ENCODE data around the gene PLSCR1.
"Not testable (repeated sequence)": the region's sequence is repeated elsewhere in the genome, so short reads cannot be mapped to it uniquely, and the experiment has no call there.

PLSCR1 gene

DNA sequence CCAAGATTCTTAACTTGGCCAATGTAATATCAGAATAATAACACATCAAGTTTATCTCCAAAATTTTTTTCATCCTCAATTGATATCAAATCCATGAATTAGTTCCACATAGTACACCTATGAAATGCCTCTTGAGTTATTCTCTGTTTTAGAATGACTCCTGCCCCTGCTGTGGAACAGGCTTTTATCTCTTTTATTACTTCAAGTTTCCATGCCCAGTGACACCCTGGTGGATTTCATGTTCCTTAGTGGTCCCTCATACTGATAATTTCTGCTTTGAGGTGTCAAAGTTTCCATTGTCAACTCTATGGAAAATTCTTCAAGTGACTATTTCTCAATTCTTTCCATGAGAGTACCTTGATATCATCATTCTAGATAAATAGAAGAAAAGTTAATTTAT lies 24.6 kb downstream of the PLSCR1 start:
- in situ Hi-C loops (cut with MboI; ENCODE audit: low sequenced_read_pairs): no loop called here

DNA sequence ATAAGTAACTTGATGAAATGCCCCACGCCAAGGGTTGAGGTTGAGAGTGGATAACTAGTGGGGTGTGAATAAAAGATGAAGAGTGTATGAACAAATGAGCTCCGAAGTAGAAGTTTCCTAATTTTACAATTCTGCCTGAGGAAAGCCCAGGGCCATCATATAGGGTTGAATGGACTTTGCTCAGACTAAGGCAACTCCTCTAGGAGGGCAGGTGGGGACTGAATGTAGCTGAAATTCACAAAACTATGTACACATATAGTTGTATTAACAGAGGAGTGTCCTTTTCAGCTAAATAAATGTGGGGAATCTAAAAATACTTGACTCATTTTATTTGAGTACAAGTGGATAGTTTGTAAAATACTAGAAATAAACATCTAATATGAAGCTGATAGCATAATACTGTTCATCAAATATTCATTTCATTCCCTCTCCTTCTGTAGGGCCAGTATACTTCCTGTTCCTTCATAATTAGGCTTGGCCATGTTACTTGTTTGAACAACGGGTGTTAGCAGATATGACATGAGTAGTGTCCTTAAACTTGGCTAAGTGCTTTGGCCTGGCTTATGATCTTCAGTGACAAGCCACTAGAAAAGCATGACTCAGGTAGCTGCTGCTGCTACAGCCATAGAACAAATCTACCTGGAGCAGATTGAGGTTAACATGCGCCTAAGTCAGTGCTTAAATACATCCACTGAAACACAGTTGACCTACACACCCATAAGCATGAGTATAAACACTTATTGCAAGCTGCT lies 26.5 kb downstream of the PLSCR1 start:
- in situ Hi-C loops (cut with MboI; ENCODE audit: low sequenced_read_pairs): no loop called here

DNA sequence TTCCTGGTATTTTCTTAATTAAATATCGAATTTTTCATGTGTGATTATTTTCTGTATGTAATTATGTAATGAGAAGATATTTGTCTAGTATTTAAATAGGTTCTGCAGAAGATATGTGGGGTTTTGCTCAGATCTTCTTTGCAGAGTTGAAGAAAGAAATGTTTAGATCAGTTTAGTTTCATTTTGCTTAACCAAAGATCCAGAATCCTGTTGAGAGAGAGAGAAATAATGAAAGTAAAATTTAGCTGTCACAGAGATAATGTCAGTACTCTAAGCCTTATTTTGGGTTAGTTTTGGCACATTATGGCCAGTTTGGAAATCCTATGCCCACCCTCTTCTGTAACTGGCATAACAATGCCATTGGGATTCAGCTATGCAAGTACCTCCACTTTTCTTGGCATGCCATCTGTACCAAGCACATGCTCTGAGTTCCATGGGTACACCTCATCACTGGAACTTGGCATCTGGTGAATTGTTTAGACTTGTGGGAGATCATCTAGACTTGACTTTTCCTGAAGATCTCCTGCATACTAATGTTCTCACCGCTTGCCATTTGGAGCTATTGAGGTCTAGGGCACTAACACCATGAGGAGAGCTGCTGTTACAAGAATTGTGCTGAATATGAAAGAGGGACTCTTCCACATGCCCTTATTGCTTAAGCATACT lies 30.9 kb downstream of the PLSCR1 start:
- in situ Hi-C loops (cut with MboI; ENCODE audit: low sequenced_read_pairs): no loop called here

DNA sequence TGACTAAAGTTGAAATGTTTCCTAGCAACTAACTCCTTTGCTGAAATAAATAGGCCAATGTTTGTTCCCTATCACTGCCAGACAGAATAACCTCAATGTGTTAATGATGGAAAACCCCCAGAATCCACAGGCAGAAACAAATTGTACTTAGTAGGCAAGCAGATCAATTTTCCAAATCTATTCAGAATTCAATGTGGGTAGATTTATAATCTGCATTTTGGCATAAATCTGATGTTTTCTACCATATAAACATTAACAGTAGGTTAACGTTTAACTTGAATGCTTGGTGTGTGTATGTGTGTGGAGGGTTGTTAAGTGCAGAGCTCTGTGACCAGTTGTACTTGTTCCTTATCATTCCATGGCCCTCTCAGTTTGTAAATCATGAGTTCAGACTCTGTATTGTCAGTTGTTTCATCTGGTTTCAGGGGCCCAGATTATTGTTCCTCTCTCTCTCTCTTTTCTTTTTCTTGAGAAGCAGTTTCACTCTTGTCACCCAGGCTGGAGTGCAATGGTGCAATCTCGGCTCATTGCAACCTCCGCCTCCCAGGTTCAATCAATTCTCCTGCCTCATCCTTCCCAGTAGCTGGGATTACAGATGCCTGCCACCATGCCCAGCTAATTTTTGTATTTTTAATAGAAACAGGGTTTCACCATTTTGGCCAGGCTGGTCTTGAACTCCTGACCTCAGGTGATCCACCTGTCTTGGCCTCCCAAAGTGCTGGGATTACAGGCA lies 32.8 kb downstream of the PLSCR1 start:
- in situ Hi-C loops (cut with MboI; ENCODE audit: low sequenced_read_pairs): no loop called here

DNA sequence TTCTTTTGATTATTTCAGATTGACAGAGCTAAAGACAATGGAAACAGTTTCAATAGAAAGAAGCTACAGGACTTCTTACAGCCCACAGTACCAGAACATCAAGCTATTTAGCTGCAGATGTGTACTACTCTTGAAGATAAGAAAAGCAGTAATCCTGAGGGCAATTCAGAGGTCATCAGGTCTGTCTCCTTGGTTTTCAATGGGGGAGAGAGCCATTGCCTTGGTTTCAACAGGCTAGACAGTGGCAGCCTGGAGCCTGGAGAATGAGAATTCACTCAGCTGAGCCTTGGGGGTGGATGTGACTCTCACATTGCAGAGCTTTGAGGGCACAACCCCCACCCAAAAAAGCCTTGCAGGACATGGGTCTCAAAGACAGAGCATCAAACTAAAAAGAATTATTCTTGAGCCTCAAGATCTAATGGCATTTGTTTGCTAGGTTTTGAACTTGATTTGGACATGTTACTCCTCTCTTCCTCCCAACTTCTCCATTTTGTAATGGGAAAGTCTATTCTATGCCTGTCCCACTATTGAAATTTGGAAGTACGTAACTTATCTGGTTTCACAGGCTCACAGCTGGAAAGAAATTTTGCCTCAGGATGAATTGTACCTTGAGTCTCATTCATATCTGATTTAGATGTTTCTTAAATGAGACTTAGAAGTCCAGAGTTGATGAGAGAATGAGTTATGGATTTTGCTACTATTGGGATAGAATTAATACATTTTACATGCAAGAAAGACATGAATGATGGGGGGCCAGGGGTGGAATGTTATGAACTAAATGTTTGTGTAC lies 36.9 kb downstream of the PLSCR1 start:
- in situ Hi-C loops (cut with MboI; ENCODE audit: low sequenced_read_pairs): no loop called here

DNA sequence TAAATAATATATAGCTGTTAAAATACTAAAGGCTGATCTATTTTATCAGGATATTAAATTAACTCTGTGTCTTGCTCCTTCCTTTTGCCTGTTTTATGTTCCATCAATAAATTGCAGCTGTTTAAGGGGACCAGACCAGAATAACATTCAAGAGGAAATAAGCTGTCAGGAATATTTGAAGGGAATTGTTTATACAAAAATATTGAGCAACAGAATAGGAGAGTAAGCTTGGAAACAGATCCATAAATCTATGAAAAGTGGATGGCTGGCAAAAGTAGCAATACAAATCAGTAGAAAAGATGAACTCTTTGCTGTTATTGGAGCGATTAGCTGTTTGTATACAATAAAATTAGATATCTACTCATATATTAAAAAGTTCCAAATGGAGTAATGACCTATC lies 38.9 kb downstream of the PLSCR1 start:
- in situ Hi-C loops (cut with MboI; ENCODE audit: low sequenced_read_pairs): no loop called here

DNA sequence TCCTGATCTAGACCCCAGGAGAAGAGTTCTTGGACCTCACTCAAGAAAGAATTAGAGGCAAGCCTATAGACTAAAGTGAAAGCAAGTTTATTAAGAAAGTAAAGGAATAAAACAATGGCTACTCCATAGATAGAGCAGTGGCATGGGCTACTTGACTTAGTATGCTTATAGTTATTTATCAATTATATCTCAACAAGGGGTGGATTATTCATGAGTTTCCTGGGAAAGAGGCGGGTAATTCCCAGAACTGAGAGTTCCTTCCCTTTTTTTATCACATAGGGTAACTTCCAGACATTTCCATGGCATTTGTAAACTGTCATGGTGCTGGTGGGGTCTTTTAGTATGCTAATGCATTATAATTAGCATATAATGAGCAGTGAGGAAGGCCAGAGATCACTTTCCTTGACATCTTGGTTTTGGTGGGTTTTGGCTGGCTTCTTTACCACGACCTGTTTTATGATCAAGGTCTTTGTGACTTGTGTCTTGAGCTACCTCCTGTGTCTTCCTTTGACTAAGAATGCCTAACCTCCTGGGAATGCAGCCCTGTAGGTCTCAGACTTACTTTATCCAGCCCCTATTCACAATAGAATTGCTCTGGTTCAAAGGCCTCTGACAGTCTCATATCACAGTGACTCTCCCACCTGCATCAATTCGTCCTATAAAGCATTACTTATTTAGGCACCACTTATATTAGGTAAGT lies 39.8 kb downstream of the PLSCR1 start:
- in situ Hi-C loops (cut with MboI; ENCODE audit: low sequenced_read_pairs): no loop called here

DNA sequence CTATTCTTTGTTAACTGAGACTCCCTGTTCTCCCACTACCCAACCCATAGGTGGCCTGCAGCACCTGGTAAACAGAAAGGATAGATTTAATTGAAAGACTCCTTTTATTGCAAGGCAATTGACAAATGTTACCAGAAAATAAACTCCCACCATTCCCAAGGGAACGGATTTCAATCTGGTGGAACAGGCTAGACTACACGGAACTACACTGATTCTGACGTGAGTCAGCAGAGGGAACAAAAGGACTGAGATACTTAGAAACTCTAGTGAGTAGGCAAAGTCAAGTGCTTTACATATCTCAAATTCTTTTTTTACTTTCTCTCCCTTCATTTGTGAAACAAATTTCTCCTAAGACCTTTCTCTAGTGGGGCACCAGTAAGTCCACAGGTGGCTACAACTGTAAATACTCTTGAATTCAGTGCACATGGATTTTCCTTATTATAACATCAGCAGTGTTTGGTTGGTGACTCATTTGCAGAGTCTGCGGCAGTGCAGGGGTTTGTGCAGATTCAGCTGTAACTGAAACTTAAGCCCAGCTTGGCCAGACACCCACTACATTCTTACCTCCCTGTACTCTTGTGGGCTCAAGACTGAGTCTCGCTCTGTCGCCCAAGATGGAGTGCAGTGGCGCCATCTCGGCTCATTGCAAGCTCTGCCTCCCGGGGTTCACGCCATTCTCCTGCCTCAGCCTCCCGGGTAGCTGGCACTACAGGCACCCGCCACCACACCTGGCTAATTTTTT lies 40.8 kb downstream of the PLSCR1 start:
- in situ Hi-C loops (cut with MboI; ENCODE audit: low sequenced_read_pairs): no loop called here

DNA sequence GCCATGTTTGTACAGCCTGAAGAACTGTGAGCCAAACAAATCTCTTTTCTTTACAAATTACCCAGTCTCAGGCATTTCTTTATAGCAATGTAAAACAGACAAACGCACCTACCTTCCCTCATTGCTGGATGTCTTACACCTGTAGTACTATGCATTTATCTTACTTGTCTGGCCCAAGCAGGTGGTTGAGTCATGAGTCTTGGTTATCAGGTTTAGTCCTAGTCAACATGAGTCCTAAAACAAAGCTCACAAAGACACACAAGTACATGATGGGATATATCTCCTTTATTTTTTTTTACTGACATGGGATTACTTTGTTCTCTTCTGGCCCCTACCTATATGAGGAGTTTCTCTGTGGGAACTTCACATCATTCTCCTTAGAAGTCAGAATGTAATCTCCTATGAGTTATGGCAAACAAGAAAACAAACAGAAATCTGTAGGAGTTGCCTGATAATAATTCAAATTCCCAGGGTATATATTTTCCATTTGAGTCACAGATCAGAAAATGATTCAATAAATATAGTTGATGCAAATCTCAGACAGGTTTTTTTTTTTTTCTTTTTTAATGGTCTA lies 41.4 kb downstream of the PLSCR1 start:
- in situ Hi-C loops (cut with MboI; ENCODE audit: low sequenced_read_pairs): no loop called here

DNA sequence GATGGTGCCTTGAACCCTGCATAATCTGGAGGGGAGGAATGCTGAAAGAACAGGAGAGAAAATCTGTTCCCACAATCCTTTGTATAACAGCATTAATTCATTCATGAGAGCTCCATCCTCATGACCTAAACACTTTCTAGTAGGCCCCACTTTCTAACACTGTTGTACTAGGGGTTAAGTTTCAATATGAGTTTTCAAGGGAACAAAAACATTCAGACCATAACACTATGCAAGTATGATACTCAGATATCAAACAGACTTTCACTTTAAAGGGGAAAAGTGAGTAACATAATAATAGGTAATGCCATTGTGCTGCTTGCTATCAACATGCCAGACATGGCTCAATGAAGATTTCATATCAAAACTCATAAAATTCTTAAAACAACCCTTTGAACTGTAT lies 42.7 kb downstream of the PLSCR1 start:
- in situ Hi-C loops (cut with MboI; ENCODE audit: low sequenced_read_pairs): no loop called here

DNA sequence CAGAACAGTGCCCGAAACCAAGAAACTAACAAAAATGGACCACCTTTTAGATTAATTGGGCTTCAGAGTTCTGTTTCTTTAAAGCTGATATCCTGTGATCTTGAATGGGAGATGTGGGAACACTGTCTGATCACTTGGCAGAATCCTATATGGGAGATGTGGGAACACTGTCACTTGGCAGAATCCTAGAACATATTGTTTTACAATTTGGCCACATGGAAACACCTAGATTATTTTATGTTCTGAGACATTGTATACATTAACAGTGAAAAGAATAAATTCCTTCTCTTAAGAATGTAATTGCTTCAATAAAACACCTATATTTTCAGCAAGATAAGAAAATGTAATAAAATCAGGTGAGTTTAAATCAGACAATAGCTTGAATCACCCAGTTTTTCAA lies 44.7 kb downstream of the PLSCR1 start:
- in situ Hi-C loops (cut with MboI; ENCODE audit: low sequenced_read_pairs): no loop called here

DNA sequence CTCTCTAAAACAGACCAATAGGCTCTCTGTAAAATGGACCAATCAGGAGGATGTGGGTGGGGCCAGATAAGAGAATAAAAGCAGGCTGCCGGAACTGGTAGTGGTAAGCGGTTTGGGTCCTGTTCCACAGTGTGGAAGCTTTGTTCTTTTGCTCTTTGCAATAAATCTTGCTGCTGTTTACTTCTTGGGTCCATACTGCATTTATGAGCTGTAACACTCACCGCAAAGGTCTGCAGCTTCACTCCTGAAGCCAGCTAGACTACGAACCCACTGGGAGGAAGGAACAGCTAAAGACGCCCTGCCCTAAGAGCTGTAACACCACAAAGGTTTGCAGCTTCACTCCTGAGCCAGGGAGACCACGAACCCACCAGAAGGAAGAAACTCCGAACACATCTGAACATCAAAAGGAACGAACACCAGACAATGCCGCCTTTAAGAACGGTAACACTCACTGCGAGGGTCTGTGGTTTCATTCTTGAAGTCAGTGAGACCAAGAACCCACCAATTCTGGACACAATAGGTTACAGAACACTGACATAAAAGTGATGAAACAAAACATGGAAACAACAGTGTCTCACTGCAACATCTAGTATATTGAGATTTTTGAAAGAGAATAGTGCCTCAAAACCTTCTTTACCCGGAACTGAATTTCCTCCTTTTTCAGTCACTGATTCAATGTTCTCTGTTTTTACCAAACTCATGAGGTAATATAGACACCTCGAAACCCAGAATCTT lies 46.2 kb downstream of the PLSCR1 start:
- in situ Hi-C loops (cut with MboI; ENCODE audit: low sequenced_read_pairs): no loop called here

DNA sequence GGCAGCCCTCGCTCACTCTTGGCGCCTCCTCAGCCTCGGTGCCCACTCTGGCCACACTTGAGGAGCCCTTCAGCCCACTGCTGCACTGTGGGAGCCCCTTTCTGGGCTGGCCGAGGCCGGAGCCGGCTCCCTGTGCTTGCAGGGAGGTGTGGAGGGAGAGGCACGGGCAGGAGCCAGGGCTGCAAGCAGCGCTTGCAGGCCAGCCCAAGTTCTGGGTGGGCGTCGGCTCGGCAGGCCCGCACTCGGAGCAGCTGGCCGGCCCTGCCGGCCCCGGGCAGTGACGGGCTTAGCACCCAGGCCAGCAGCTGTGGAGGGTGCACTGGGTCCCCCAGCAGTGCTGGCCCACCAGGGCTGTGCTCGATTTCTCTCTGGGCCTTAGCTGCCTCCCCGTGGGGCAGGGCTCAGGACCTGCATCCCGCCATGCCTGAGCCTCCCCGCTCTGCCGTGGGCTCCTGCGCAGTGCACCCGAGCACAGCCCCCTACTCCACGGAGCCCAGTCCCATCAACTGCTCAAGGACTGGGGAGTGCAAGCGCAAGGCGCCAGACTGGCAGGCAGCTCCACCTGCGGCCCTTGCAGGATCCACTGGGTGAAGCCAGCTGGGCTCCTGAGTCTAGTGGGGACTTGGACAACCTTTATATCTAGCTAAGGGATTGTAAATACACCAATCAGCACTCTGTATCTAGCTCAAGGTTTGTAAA lies 47.1 kb downstream of the PLSCR1 start:
- in situ Hi-C loops (cut with MboI; ENCODE audit: low sequenced_read_pairs): not testable (repeated sequence)

DNA sequence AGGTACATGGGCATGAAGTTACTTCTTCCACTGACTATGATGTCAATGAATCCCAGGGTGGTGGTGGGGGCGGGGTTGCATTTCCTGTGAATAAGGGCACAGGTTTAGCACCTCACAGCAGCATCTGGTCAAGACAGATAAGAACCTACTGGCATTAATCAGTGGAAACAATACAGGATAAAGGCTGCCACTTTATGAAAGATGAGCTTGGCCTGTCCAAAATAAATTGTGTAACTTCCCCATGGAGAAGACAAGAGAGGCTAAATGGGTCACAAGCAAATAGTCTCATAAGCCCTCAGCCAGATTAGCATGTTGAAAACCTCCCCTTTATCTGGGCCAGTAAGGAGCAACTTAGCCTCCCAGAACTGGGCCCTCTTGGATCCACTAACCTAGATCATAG lies 47.7 kb downstream of the PLSCR1 start:
- in situ Hi-C loops (cut with MboI; ENCODE audit: low sequenced_read_pairs): no loop called here

DNA sequence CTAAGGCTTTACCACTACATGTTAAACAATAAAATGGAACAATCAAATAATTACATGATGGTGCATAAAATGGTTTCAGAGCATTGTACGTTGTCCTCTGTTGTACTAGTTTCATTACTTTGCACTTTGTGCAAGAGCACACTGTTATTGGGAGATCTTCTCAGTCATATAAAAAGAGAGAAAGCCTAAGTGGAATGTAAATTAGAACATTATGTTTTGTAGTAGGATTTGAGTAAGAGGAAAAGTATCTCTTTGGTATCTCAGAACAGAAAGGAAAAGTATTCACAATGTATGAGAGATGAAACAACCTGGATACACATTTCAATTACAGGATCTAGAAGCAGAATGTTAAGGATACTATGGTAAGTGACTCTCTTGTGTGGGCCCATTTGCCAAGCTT lies 48.2 kb downstream of the PLSCR1 start:
- in situ Hi-C loops (cut with MboI; ENCODE audit: low sequenced_read_pairs): no loop called here

DNA sequence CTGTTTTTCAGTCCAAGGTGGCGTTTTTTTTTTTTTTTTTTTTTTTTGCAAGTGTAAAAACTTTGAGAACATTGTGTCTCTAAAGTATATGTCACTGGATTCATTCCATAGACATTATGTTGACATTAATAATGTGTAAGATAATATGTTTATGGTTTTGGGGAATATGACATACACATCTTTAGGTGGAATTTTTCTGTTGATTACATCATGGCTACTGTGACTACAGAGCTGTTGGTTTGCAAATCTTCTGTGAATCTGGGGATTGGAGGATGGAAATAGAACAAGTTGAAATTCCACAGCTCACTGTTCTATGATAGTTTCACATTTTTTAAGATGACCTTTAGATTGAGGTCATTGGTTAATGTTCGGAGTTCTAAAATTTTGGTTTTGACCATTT lies 50.6 kb downstream of the PLSCR1 start:
- in situ Hi-C loops (cut with MboI; ENCODE audit: low sequenced_read_pairs): no loop called here

DNA sequence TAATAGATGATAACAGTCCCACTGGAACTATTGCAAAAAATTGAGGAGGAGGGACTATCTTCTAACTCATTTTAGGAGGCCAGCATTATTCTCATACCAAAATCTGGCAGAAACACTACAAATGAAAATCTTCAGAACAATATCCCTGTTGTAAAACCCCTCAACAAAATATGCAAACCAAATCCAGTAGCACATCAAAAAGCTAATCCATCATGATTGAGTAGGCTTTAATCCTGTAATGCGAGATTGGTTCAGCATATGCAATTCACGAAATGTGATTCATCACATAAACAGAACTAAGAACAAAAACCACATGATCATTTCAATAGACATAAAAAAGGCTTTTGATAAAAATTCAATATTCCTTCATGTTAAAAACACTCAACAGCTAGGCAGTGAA lies 51.2 kb downstream of the PLSCR1 start:
- in situ Hi-C loops (cut with MboI; ENCODE audit: low sequenced_read_pairs): no loop called here

DNA sequence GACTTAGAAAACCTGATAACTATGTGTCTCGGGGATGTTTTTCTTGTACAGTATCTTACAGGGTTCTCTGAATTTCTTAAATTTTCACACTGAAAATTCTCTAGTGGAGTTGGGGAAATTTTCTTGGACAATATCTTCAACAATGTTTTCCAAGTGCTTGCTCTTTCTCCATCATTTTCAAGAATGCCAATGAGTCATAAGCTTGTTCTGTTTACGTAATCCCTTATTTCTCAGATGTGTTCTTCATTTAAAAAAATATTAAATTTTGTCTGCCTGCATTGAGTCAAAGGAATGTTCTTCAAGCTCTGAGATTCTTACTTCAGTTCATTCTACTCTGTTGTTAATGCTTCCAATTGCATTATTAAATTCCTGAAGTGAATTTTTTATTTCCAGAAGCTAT lies 53.1 kb downstream of the PLSCR1 start:
- in situ Hi-C loops (cut with MboI; ENCODE audit: low sequenced_read_pairs): no loop called here

Data from hTERT RPE-1 (cell line).